NB4 (cell line): ENCODE measurements around the gene STK39.

Experiments
- DNase-seq: peaks from one replicate; pipeline ENCODE4 v3.0.0; 2010; ENCODE audit warnings: low read depth
- H3K4me3 ChIP-seq: one replicate; pipeline ENCODE4 v1.5.1; 2011; ENCODE audit warnings: mild to moderate bottlenecking, low read depth, low read length, moderate library complexity
- MYC ChIP-seq: IDR thresholded peaks from 2 replicates; pipeline ENCODE4 v1.6.1; 2011; ENCODE audit warnings: low read depth, low read length
- POLR2A ChIP-seq: IDR thresholded peaks from 2 replicates; pipeline ENCODE4 v1.6.1; 2011; ENCODE audit warnings: mild to moderate bottlenecking; ENCODE audit not compliant: insufficient read length; ENCODE audit errors: extremely low read depth
- TF ChIP-seq, protein P1 (sequence below): IDR thresholded peaks from 2 replicates; pipeline ENCODE4 v1.6.1; 2011; ENCODE audit warnings: low read depth, low read length
- TF ChIP-seq, protein P2 (sequence below): IDR thresholded peaks from one replicate; pipeline ENCODE4 v1.5.1; 2012; ENCODE audit warnings: low read depth, low read length

Gene STK39

GRCh38 chr2:168247341-168248261 lies at the start of gene STK39:
Gene STK39 (minus strand): TSS chr2:168247595. CDS start chr2:168247435, 160 bp downstream.
- peak; percentile 89 for DNase-seq
- TF ChIP-seq, protein P1, sequence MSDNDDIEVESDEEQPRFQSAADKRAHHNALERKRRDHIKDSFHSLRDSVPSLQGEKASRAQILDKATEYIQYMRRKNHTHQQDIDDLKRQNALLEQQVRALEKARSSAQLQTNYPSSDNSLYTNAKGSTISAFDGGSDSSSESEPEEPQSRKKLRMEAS: no peak
- TF ChIP-seq MYC (peak; percentile 9; the same call in 1 of the 2 replicates), POLR2A (no peak)
- TF ChIP-seq, protein P2, sequence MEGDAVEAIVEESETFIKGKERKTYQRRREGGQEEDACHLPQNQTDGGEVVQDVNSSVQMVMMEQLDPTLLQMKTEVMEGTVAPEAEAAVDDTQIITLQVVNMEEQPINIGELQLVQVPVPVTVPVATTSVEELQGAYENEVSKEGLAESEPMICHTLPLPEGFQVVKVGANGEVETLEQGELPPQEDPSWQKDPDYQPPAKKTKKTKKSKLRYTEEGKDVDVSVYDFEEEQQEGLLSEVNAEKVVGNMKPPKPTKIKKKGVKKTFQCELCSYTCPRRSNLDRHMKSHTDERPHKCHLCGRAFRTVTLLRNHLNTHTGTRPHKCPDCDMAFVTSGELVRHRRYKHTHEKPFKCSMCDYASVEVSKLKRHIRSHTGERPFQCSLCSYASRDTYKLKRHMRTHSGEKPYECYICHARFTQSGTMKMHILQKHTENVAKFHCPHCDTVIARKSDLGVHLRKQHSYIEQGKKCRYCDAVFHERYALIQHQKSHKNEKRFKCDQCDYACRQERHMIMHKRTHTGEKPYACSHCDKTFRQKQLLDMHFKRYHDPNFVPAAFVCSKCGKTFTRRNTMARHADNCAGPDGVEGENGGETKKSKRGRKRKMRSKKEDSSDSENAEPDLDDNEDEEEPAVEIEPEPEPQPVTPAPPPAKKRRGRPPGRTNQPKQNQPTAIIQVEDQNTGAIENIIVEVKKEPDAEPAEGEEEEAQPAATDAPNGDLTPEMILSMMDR: peak; percentile 4
- peak within 1 kb of the TSS; percentile 73 for H3K4me3 ChIP-seq

GRCh38 chr2:168295051-168295450 lies 47.7 kb upstream of the STK39 start:
- TF ChIP-seq POLR2A (no peak), MYC (no peak)
- TF ChIP-seq, protein P2: no peak
- TF ChIP-seq, protein P1: no peak
- H3K4me3 ChIP-seq: no peak overlapping the region
- no peak for DNase-seq

GRCh38 chr2:168294409-168294808 lies 47.0 kb upstream of the STK39 start:
- no peak for TF ChIP-seq POLR2A
- TF ChIP-seq, protein P1: no peak
- TF ChIP-seq MYC: no peak
- TF ChIP-seq, protein P2: no peak
- H3K4me3 ChIP-seq: no peak overlapping the region
- DNase-seq: no peak

DNA sequence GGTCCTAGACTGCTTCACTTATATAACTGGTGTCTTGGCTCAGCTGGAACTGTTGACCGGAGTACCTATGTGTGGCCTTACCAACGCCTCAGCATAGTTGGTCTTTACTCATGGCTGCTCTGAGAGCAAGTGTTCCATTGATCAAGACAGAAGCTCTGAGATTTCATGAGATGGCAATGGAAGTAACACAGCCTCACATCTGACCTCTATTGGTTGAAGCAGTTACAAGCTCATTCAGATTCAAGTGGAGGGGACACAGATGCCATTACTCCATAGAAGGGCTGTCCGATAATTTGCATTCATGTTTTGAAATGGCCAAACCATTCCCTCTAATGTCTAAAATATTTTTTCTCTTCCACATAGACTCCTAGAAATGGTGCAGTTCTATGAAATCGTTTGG lies 46.4 kb upstream of the STK39 start:
- no peak overlapping the region for H3K4me3 ChIP-seq
- TF ChIP-seq, protein P2: no peak
- TF ChIP-seq, protein P1: no peak
- TF ChIP-seq POLR2A (no peak), MYC (no peak)
- DNase-seq: no peak

GRCh38 chr2:168290391-168290790 lies 43.0 kb upstream of the STK39 start:
- no peak for DNase-seq

More at GRCh38 chr2:168290391-168290790, 43.0 kb upstream of the STK39 start:
- H3K4me3 ChIP-seq: no peak overlapping the region
- TF ChIP-seq, protein P1: no peak
- TF ChIP-seq MYC (no peak), POLR2A (no peak)
- TF ChIP-seq, protein P2: no peak
